ENCODE results near the gene INF2.
"Not testable (repeated sequence)": the region's sequence is repeated elsewhere in the genome, so short reads cannot be mapped to it uniquely, and the experiment has no call there.

DNA sequence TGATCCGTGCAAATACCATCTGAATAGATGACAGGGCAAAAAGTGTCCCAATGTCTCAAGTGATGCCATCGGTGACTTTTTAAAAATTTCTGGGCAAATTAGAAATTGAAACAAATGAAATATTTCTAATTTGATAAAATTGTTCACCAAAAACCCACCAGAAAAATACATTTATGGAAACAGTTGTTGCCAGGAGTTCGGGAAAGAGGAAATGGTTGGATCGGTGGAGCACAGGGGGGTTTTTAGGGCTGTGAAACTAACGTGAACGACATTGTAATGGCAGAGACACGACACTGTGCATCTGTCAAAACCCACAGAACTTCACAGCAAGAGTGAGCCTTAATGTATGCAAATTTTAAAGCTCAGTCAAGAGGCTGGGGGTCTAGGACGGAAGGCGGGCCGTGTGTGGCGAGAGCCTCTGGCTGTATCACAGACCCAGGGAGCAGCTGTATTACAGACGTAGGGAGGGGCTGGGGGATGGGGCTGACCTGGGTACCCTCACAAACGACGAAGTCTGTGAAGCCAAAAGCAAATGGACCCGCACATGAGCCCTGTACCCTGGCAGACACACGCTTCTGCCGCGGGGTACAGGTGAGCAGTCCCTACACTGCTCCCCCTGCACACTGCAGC is 27.8 kb upstream of the INF2 start:
- TF ChIP-seq FOXK2 (IDR thresholded peaks at IDR 0.05); SUZ12 (IDR thresholded peaks at IDR 0.05); FOXM1 (IDR thresholded peaks at IDR 0.05; ENCODE audit: borderline replicate concordance); FOXA1 (IDR thresholded peaks at IDR 0.05); CTBP1 (IDR thresholded peaks at IDR 0.05; ENCODE audit: borderline replicate concordance); ELF4 (IDR thresholded peaks at IDR 0.05); TARDBP (IDR thresholded peaks at IDR 0.05); SP1 (IDR thresholded peaks at IDR 0.05); HDGF (IDR thresholded peaks at IDR 0.05; ENCODE audit: borderline replicate concordance); ARNT (IDR thresholded peaks at IDR 0.05); L3MBTL2 (conservative IDR thresholded peaks at IDR 0.05); BHLHE40 (IDR thresholded peaks at IDR 0.05; ENCODE audit: borderline replicate concordance): not testable (repeated sequence)
- TF ChIP-seq, protein P1, sequence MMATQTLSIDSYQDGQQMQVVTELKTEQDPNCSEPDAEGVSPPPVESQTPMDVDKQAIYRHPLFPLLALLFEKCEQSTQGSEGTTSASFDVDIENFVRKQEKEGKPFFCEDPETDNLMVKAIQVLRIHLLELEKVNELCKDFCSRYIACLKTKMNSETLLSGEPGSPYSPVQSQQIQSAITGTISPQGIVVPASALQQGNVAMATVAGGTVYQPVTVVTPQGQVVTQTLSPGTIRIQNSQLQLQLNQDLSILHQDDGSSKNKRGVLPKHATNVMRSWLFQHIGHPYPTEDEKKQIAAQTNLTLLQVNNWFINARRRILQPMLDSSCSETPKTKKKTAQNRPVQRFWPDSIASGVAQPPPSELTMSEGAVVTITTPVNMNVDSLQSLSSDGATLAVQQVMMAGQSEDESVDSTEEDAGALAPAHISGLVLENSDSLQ (IDR thresholded peaks at IDR 0.05) = not testable (repeated sequence)

Measured in HEK293T (cell line).